SKM-1 (cell line): Measurements from ENCODE around the gene FAM187B.

Source experiments
- DNase-seq: peaks from one replicate; lab custom pipeline; 2025; ENCODE audit not compliant: unreplicated experiment; lab: John Stamatoyannopoulos, UW

FAM187B gene

GRCh38 chr19:35228177-35228930, at the start of gene FAM187B:
TSS of gene FAM187B (minus strand) at chr19:35228739. CDS start at chr19:35228680, 59 bp downstream.
- DNase-seq, result no peak

DNA sequence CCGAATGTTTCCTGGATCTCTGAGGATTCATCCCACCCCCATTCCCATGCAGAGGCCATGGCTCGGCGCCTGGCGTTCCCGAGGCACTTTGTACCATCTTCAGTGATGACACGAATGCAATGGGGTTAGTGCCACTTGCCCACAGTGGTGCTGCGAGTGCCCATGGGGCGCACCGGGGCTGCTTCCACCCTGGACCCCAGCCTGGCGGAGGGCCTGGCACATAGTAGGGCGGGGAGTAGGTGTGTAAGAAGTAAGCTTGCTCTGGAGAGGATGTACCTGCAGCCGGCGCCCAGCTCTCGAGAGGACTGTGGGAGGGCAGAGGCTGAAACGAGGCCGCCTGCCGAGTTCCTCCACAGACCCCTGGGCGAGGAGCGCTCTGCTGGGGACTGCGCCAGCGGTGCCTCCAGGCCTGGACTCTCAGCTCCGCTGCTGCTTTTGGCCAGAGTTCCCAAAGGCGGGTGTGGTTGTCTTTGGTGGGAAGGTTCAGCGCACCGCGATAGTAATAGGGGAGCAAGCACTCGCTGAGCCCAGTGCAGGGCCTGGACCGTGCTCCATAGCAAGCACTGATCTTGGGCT, 48.3 kb upstream of the FAM187B start:
- no peak for DNase-seq

DNA sequence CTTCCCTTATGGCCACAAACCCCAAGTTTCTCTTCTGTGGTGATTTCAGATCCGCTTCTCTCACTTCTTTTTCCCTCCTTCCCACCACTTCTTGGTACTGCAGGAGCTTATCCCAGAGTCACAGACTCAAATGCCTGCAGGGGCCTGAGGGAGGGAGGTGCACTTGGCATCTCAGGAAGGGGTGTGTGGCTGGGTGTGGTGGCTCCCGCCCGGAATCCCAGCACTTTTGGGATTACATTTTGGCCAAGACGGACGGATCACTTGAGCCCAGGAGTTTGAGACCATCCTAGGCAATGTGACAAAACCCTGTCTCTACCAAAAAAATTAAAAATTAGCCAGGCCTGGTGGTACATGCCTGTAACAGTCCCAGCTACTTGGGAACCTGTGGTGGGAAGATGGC, 45.8 kb upstream of the FAM187B start:
- no peak for DNase-seq

GRCh38 chr19:35273686-35274259, 45.2 kb upstream of the FAM187B start:
- no peak for DNase-seq

GRCh38 chr19:35272954-35273649, 44.6 kb upstream of the FAM187B start:
- DNase-seq, result no peak

DNA sequence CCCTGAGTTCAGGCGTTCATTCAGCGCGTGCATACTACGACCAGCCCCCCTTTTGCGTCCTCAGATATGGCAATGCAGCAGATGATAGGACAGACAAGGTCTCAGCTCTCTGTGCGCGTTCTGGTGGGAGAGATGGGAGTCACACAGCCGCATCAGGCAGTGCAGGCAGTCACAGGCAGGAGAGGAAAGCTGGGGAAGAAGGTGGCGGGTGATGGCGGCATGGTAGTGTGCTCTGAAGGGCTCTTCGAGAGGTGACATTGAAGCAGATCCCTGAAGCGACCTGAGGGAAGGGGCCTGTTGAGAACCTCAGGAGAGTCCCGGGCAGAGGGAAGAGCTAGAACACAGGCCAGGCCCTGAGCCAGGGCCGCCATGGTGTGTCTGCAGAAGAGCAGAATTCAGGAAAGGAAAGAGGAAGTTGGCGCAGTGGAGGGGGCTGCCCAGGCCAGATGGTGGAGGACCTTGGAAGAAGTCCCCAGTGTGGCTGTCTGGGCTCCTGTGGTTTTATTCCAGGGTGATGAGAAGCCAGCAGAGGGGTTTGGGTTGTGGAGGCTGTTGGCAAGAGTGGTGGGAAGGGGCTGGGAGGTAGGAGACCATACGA, 43.7 kb upstream of the FAM187B start:
- DNase-seq, result no peak

- DNase-seq, result no peak
These were observed 43.0 kb upstream of the FAM187B start for GRCh38 chr19:35271546-35271945.

DNA sequence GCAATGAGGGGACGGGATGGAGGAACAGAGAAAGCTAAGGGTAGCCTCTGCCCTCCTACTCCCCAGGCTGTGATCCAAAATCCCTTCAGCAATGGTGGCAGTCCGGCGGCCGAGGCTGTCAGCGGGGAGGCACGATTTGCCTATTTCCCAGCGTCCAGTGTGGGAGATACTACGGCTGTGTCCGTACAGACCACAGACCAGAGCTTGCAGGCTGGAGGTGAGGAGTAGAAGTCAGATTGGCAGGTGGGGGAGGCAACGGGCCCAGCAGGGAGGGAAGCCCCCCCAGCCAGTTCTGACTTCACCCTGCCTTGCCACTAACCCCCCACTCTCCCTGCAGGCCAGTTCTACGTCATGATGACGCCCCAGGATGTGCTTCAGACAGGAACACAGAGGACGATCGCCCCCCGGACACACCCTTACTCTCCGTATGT, 41.9 kb upstream of the FAM187B start:
- DNase-seq, result no peak

DNA sequence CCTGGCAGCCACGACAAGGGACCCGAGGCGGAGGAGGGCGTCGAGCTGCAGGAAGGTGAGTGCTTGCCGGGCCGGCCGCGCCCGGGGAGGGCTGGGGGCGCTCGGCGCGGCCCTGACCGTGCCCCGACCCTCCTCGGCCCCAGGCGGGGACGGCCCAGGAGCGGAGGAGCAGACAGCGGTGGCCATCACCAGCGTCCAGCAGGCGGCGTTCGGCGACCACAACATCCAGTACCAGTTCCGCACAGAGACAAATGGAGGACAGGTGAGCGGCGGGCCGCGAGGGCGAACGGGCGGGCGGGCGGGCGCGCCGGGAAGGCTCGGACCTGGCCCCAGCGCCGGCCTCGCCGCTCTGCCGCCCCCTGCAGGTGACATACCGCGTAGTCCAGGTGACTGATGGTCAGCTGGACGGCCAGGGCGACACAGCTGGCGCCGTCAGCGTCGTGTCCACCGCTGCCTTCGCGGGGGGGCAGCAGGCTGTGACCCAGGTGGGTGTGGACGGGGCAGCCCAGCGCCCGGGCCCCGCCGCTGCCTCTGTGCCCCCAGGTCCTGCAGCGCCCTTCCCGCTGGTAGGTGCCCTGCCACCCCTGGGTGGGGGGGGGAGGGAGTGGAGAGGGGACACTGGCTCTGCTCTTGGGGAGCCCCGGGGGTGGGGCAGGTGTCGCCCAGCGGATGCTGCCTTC, 41.0 kb upstream of the FAM187B start:
- peak; percentile 75 for DNase-seq

- no peak for DNase-seq
These were observed 40.2 kb upstream of the FAM187B start, which contains the start of gene USF2 for GRCh38 chr19:35268536-35269437. TSS of gene USF2 (plus strand) at chr19:35268962. CDS start at chr19:35269102, 140 bp downstream.

DNA sequence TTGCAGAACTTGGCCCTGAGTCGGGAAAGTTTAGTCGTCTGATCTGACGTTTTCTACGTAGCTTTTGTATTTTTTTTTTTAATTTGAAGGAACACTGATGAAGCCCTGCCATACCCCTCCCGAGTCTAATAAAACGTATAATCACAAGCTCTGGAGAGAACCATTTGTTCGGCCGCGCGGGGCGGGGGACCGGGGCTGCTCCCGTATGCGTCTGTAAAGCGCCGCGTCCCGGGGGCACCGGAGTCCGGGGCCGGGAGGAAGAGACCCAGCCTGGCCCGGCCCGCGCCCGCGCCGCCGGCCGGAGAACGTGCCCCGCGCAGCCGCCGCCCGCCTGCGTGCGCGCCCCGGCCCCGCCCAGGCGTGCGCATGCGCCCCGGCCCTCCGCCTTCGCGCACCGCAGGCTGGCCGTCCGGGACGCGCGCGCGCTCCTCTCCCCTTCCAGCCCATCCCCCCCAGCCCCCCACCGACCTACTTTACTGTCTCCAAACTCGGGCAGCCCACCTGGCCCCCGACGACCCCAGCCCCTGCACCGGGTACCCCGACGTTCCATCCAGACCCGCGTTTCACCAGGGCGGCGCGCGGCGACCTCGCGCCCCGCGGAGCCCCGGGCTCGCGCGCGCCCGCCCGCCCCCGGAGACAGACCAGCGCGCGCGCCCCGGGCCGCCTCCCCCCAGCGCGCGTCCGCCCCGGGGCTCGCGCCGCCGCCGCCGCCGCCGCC, 39.4 kb upstream of the FAM187B start:
- peak; percentile 25 for DNase-seq

DNA sequence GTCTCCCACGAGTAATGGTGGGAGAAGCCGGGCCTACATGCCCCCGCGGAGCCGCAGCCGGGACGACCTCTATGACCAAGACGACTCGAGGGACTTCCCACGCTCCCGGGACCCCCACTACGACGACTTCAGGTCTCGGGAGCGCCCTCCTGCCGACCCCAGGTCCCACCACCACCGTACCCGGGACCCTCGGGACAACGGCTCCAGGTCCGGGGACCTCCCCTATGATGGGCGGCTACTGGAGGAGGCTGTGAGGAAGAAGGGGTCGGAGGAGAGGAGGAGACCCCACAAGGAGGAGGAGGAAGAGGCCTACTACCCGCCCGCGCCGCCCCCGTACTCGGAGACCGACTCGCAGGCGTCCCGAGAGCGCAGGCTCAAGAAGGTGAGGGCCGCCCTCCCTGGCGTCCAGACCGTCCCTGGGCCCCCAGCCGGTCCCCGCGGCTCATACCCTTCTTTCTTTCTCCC, 38.8 kb upstream of the FAM187B start:
- DNase-seq, result no peak

- no peak for DNase-seq
These were observed 38.2 kb upstream of the FAM187B start for GRCh38 chr19:35266520-35267352.

- DNase-seq, result no peak
These were observed 37.5 kb upstream of the FAM187B start for GRCh38 chr19:35265900-35266519.

- no peak for DNase-seq
These were observed 36.8 kb upstream of the FAM187B start for GRCh38 chr19:35265126-35265899.

DNA sequence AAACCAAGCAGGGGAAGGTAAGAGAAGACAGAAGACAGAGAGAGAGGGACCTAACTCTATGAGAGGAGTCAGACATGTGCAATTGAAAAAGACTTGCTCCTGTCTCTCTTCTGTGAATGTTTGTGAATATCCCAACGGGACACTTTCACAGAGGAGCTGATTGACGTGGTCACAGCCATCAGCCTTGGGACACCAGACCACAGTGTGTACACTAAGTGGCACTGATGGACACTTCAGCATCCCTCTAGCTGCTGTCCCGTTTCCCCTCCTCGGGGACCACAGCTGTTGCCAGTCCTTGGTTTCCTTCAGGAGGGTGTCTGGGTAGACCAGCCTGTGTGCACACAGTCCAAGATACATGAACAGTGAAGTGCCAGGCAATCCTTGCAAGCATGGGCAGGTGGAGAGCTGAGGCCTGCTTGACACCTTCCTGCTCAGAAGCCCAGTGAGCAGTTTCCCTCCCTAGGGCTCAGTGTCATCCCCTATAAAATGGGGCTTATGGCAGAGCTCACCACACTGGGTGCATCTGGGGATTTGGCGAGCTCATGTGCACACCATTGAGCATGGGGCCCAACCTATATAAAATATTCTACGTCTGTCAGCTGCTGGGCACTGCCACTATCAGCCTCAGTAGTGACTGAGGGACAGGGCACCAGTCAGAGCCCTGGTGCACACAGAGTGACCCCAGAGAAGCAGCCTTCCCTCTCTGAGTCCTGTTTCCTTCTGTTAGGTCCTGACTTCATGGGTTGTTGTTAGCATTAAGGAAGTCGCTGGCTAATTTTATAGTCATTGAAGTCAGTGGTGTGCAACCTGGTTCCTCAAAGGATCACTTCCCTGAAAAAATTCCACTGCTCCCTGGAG, 36.0 kb upstream of the FAM187B start:
- DNase-seq, result no peak
